Measurements from ENCODE around the gene ATP9A. TPM values are rescaled to one million over a fixed set of nuclear protein-coding genes. Genes with fewer than 3 reads are reported as not detected.

ATP9A gene
- total RNA-seq, 1 donor from 2014 or later: 88.1 TPM

- Mint-ChIP-seq H3K36me3 (ENCODE audit: insufficient read depth) (no peaks in the 10 kb centered on the region), H3K27ac (no peak overlapping the region), H3K4me1 (ENCODE audit: low read depth) (no peaks in the 10 kb centered on the region), H3K4me3 (ENCODE audit: low read depth) (no peak overlapping the region), H3K9me3 (ENCODE audit: low read depth) (no peaks in the 10 kb centered on the region), H3K27me3 (no peaks in the 10 kb centered on the region)
- DNase-seq (ENCODE audit: low spot score, unreplicated experiment): no peak
- TF ChIP-seq, protein P1, sequence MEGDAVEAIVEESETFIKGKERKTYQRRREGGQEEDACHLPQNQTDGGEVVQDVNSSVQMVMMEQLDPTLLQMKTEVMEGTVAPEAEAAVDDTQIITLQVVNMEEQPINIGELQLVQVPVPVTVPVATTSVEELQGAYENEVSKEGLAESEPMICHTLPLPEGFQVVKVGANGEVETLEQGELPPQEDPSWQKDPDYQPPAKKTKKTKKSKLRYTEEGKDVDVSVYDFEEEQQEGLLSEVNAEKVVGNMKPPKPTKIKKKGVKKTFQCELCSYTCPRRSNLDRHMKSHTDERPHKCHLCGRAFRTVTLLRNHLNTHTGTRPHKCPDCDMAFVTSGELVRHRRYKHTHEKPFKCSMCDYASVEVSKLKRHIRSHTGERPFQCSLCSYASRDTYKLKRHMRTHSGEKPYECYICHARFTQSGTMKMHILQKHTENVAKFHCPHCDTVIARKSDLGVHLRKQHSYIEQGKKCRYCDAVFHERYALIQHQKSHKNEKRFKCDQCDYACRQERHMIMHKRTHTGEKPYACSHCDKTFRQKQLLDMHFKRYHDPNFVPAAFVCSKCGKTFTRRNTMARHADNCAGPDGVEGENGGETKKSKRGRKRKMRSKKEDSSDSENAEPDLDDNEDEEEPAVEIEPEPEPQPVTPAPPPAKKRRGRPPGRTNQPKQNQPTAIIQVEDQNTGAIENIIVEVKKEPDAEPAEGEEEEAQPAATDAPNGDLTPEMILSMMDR (IDR thresholded peaks at IDR 0.05; ENCODE audit: unreplicated experiment): no peak
These were observed 184.1 kb downstream of the ATP9A start for GRCh38 chr20:51584116-51584515.

DNA sequence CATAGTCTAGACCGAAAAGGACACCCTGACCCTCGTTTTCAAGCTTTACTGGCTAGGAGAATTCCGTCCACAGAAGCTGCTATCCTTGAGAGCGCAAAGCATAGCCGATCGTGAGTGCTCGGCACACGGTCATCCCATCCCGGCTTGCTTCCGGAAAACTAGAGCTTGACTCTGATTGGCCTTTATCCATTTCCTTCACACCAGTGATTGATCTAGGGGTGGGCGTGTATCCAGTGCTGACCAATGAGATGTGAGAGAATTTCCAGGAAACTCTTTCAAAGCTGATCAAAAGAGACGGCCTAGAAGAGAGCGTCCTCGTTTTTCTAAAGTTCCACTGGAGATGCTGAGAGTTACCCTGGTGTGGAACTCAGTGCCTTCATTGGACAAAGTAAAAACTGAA is 184.7 kb downstream of the ATP9A start:
- Mint-ChIP-seq H3K4me3 (ENCODE audit: low read depth) (no peak overlapping the region), H3K27ac (no peak overlapping the region), H3K27me3 (no peaks in the 10 kb centered on the region), H3K36me3 (ENCODE audit: insufficient read depth) (no peaks in the 10 kb centered on the region), H3K4me1 (ENCODE audit: low read depth) (no peaks in the 10 kb centered on the region), H3K9me3 (ENCODE audit: low read depth) (no peaks in the 10 kb centered on the region)
- TF ChIP-seq, protein P1 (IDR thresholded peaks at IDR 0.05; ENCODE audit: unreplicated experiment): no peak
- no peak for DNase-seq (ENCODE audit: low spot score, unreplicated experiment)

- Mint-ChIP-seq H3K27ac (no peak overlapping the region), H3K36me3 (ENCODE audit: insufficient read depth) (no peaks in the 10 kb centered on the region), H3K9me3 (ENCODE audit: low read depth) (no peaks in the 10 kb centered on the region), H3K4me1 (ENCODE audit: low read depth) (no peaks in the 10 kb centered on the region), H3K27me3 (no peaks in the 10 kb centered on the region), H3K4me3 (ENCODE audit: low read depth) (no peak overlapping the region)
- TF ChIP-seq, protein P1 (IDR thresholded peaks at IDR 0.05; ENCODE audit: unreplicated experiment): no peak
- no peak for DNase-seq (ENCODE audit: low spot score, unreplicated experiment)
These were observed 185.1 kb downstream of the ATP9A start for GRCh38 chr20:51583073-51583472.

- H3K27ac Mint-ChIP-seq: peak overlapping the region; percentile 0
- no peaks in the 10 kb centered on the region for H3K36me3 Mint-ChIP-seq (ENCODE audit: insufficient read depth)
- H3K27me3 Mint-ChIP-seq: peaks cover under 1% of the 10 kb centered on the region
- no peaks in the 10 kb centered on the region for H3K9me3 Mint-ChIP-seq (ENCODE audit: low read depth)
- H3K4me3 Mint-ChIP-seq (ENCODE audit: low read depth): no peak overlapping the region
- H3K4me1 Mint-ChIP-seq (ENCODE audit: low read depth): no peaks in the 10 kb centered on the region
- no peak for DNase-seq (ENCODE audit: low spot score, unreplicated experiment)
- TF ChIP-seq, protein P1 (IDR thresholded peaks at IDR 0.05; ENCODE audit: unreplicated experiment): no peak
These were observed 186.6 kb downstream of the ATP9A start for GRCh38 chr20:51581571-51581970.

- H3K4me1 Mint-ChIP-seq (ENCODE audit: low read depth): no peaks in the 10 kb centered on the region
- H3K27me3 Mint-ChIP-seq: peaks cover 2% of the 10 kb centered on the region
- H3K27ac Mint-ChIP-seq: no peak overlapping the region
- TF ChIP-seq, protein P1 (IDR thresholded peaks at IDR 0.05; ENCODE audit: unreplicated experiment): no peak
- no peaks in the 10 kb centered on the region for H3K36me3 Mint-ChIP-seq (ENCODE audit: insufficient read depth)
- H3K9me3 Mint-ChIP-seq (ENCODE audit: low read depth): peaks cover 3% of the 10 kb centered on the region
- DNase-seq (ENCODE audit: low spot score, unreplicated experiment): no peak
- no peak overlapping the region for H3K4me3 Mint-ChIP-seq (ENCODE audit: low read depth)
These were observed 189.1 kb downstream of the ATP9A start for GRCh38 chr20:51579137-51579536.

All from progenitor cell of endocrine pancreas (in vitro differentiated cells).